K562 (cell line): ENCODE data around the gene MARCHF11. TPM values are rescaled to one million over a fixed set of nuclear protein-coding genes. Genes with fewer than 3 reads are reported as not detected.

ENCODE experiments used
- ATAC-seq: fragments of 200-7000 bp; cut with Tn5 transposase; 3 replicates; pipeline ENCODE4 v1.9.1; 2020; ENCODE audit warnings: moderate library complexity
- BruUV-seq: library from RNA; stranded (reverse); fragments of 400-500 nt; replicated peaks from 2 replicates; lab custom pipeline; 2021; lab: Mats Ljungman, UMichigan
- CTCF ChIA-PET: fragments of 300-600 bp; formaldehyde crosslinking; extraction: SDS; loops from one replicate; lab custom pipeline; 2021; ENCODE audit warnings: low intra/inter-chr PET ratio; lab: Yijun Ruan, JAX
- POLR2A ChIA-PET: fragments of 300-600, 350-650 bp; sonication (Branson Sonifier 250); formaldehyde crosslinking; extraction: SDS; loops from one replicate; lab custom pipeline; 2021; ENCODE audit warnings: antibody characterized with exemption, inconsistent platforms; lab: Yijun Ruan, JAX
- DNase-seq, 4 experiments: peaks; one replicate each; pipeline versions ENCODE4 v3.0.0 to v3.0.0-alpha.2; 2011 to 2018; ENCODE audit warnings: low spot score in 3 of 4, mixed read lengths in 3 of 4; ENCODE audit errors: extremely low read depth in 1 of 4
- FAIRE-seq: peaks from 2 replicates; lab custom pipeline; 2011; peaks lifted over from hg19 to GRCh38; lab: Jason Lieb, UNC
- H2AFZ ChIP-seq: 2 replicates; pipeline ENCODE4 v1.6.0; 2011; ENCODE audit warnings: low read depth, low read length, control low read depth, inconsistent platforms
- H3K27ac ChIP-seq: fragments of 200-600 bp; 3 replicates; pipeline ENCODE4 v1.8.0; 2011; ENCODE audit warnings: low read depth, mild to moderate bottlenecking, control low read depth, inconsistent platforms, low read length, moderate library complexity, mixed read lengths; ENCODE audit errors: extremely low read depth
- H3K27me3 ChIP-seq, 2 experiments: fragments of 300-600 bp in 1 of 2; 2 replicates in 1 of 2; 3 replicates in 1 of 2; pipeline versions ENCODE4 v1.6.0 to v1.8.0; 2011; ENCODE audit warnings: inconsistent platforms in 2 of 2, low read length in 2 of 2, mild to moderate bottlenecking in 1 of 2, mixed read lengths in 1 of 2, moderate library complexity in 1 of 2; ENCODE audit not compliant: control insufficient read depth in 2 of 2, insufficient read depth in 2 of 2
- H3K36me3 ChIP-seq: fragments of 300-600 bp; 3 replicates; pipeline ENCODE4 v1.8.0; 2011; ENCODE audit warnings: mild to moderate bottlenecking, low read length, inconsistent platforms; ENCODE audit not compliant: control insufficient read depth, insufficient read depth
- H3K4me1 ChIP-seq, 2 experiments: fragments of 200-600 bp in 1 of 2; replicated peaks in 1 of 2; 2 replicates in 1 of 2; 3 replicates in 1 of 2; pipeline versions ENCODE4 v1.5.1 to v1.8.0; 2011; ENCODE audit warnings: inconsistent platforms in 2 of 2, low read length in 2 of 2, mild to moderate bottlenecking in 1 of 2, mixed read lengths in 1 of 2, moderate library complexity in 1 of 2; ENCODE audit not compliant: control insufficient read depth in 2 of 2, insufficient read depth in 2 of 2
- H3K4me2 ChIP-seq: 2 replicates; pipeline ENCODE4 v1.6.1; 2011; ENCODE audit warnings: low read length, control low read depth, inconsistent platforms, mixed read lengths; ENCODE audit not compliant: insufficient read depth
- H3K4me3 ChIP-seq: fragments of 200-600 bp; sonication (generic), shearing (Covaris generic); 2 replicates; pipeline ENCODE4 v1.5.1; 2016; ENCODE audit warnings: control low read depth, inconsistent platforms
- H3K79me2 ChIP-seq: fragments of 200-600 bp; 3 replicates; pipeline ENCODE4 v1.8.0; 2011; ENCODE audit warnings: low read length, inconsistent platforms; ENCODE audit not compliant: control insufficient read depth, insufficient read depth
- H3K9ac ChIP-seq, 2 experiments: 2 replicates each; pipeline versions ENCODE4 v1.6.0 to v1.6.1; 2011; ENCODE audit warnings: low read depth in 2 of 2, low read length in 2 of 2, control low read depth in 1 of 2, inconsistent platforms in 1 of 2, mild to moderate bottlenecking in 1 of 2, mixed read lengths in 1 of 2; ENCODE audit not compliant: insufficient read depth in 1 of 2
- H3K9me1 ChIP-seq: one replicate; pipeline ENCODE4 v1.6.0; 2011; ENCODE audit warnings: inconsistent platforms, mild to moderate bottlenecking, low read length, moderate library complexity; ENCODE audit not compliant: control insufficient read depth, insufficient read depth
- H3K9me3 ChIP-seq: replicated peaks from 2 replicates; pipeline ENCODE4 v1.5.1; 2011; ENCODE audit warnings: low read depth, low read length, inconsistent platforms; ENCODE audit not compliant: control insufficient read depth, insufficient read depth
- H4K20me1 ChIP-seq: replicated peaks from 2 replicates; pipeline ENCODE4 v1.6.1; 2011; ENCODE audit warnings: low read length, inconsistent platforms, mixed read lengths; ENCODE audit not compliant: control insufficient read depth, insufficient read depth
- CHD7 ChIP-seq: fragments of 200-600 bp; sonication (generic); IDR thresholded peaks from one replicate; pipeline ENCODE4 v1.6.1; 2012; ENCODE audit warnings: mild to moderate bottlenecking, low read depth, low read length, inconsistent platforms
- GTF2F1 ChIP-seq: IDR thresholded peaks from 2 replicates; pipeline ENCODE4 v1.6.1; 2011; ENCODE audit warnings: low read depth, low read length, improper control_type of control experiment
- NEUROD1 ChIP-seq: fragments of 150-350 bp; IDR thresholded peaks from 2 replicates; pipeline ENCODE4 v1.6.1; 2014; ENCODE audit warnings: borderline replicate concordance, low read length, low read depth; ENCODE audit not compliant: partially characterized antibody
- NFATC3 ChIP-seq: fragments of 450-650 bp; IDR thresholded peaks from 2 replicates; pipeline ENCODE4 v1.6.1; 2017; ENCODE audit warnings: mild to moderate bottlenecking
- NR0B1 ChIP-seq: fragments of 450-650 bp; IDR thresholded peaks from one replicate; pipeline ENCODE4 v1.6.1; 2018; ENCODE audit warnings: mild to moderate bottlenecking, moderate library complexity; ENCODE audit not compliant: partially characterized antibody
- RBFOX2 ChIP-seq: fragments of 200-400 bp; formaldehyde crosslinking; IDR thresholded peaks from 2 replicates; pipeline ENCODE4 v1.6.1; 2017; ENCODE audit warnings: low read depth, mild to moderate bottlenecking, low read length, moderate library complexity
- SMAD1 ChIP-seq: fragments of 150-350 bp; IDR thresholded peaks from 2 replicates; pipeline ENCODE4 v1.6.1; 2014; ENCODE audit warnings: low read length, low read depth; ENCODE audit not compliant: partially characterized antibody
- ZBED1 ChIP-seq: IDR thresholded peaks from 2 replicates; pipeline ENCODE4 v1.6.1; 2014
- ZNF449 ChIP-seq: fragments of 250-450 bp; sonication (Bioruptor Pico); IDR thresholded peaks from 2 replicates; pipeline ENCODE4 v1.8.0; 2022; ENCODE audit warnings: moderate library complexity, mild to moderate bottlenecking, inconsistent platforms
- WGBS: fragments of 100-300 bp; shearing (Covaris generic); methylation state at CpG from one replicate; pipeline ENCODE4 v1.1.6; 2016; ENCODE audit warnings: low coverage, mixed read lengths; ENCODE audit not compliant: insufficient coverage; ENCODE audit errors: missing lambda C conversion rate; 5-methylcytosine and 5-hydroxymethylcytosine counted together
- in situ Hi-C: fragments of 300-500 bp; cut with MboI; formaldehyde crosslinking; loops from 4 replicates; pipeline ENCODE4 v1.15.0; 2018; ENCODE audit warnings: inconsistent platforms, mixed read lengths
- intact Hi-C: fragments of 100-400 bp; cut with micrococcal nuclease; formaldehyde crosslinking; loops from 2 replicates; pipeline ENCODE4 v1.14.2; 2022
- polyA plus RNA-seq, 8 experiments: library from polyadenylated mRNA; depleted of rRNA in 4 of 8; stranded (reverse) in 5 of 8; unstranded in 3 of 8; fragments of >200 nt; fragmentation: Nextera tagmentation in 2 of 8; fragmentation: Illumina TruSeq in 1 of 8; extraction: Ambion mirVana in 2 of 8; extraction: Trizol in 1 of 8; gene quantifications; 2 replicates each; pipeline versions ENCODE4 v1.2.1 to v1.2.3, GENCODE V29; 2011 to 2014; ENCODE audit warnings: inconsistent platforms in 1 of 8, missing spikeins in 1 of 8
- total RNA-seq, 7 experiments: library from RNA; depleted of rRNA in 6 of 7; stranded (reverse); fragments of >200 nt in 6 of 7; fragmentation: Illumina TruSeq in 2 of 7; extraction: Trizol in 2 of 7; gene quantifications; 2 replicates each; pipeline versions ENCODE4 v1.2.1 to v1.2.3, GENCODE V29; 2011 to 2021; ENCODE audit warnings: low replicate concordance in 1 of 7

The MARCHF11 gene
- total and polyA plus RNA-seq, 9 of the 15 experiments (the other 6 are each of a cell fraction or from before 2014, with no cell fraction given) = not detected

GRCh38 chr5:16119790-16120189 lies 59.8 kb downstream of the MARCHF11 start:
- CTCF ChIA-PET = no interaction called here
- no peak for FAIRE-seq
- POLR2A ChIA-PET = no interaction called here
- no TSS peak for BruUV-seq
- Histone ChIP-seq H3K79me2 (no peaks in the 10 kb centered on the region), H3K27ac (no peak overlapping the region), H3K36me3 (no peaks in the 10 kb centered on the region), H4K20me1 (no peaks in the 10 kb centered on the region), H3K9me3 (no peaks in the 10 kb centered on the region), H3K27me3 (no peaks in the 10 kb centered on the region), H3K4me3 (no peak overlapping the region), H3K9me1 (no peaks in the 10 kb centered on the region), H3K4me2 (no peak overlapping the region), H2AFZ (no peak overlapping the region), H3K9ac (no peak overlapping the region), H3K4me1 (no peaks in the 10 kb centered on the region)
- in situ Hi-C loops (no loop called here), intact Hi-C loops (no loop called here)
- no peak for ATAC-seq
- WGBS = 6% methylated on average over 4 of the region's 4 CpGs
- no peak for DNase-seq
- TF ChIP-seq NR0B1 (no peak), NFATC3 (no peak), ZNF449 (CRISPR knock-in tag) (no peak), GTF2F1 (no peak), RBFOX2 (no peak), SMAD1 (no peak), CHD7 (no peak), NEUROD1 (no peak), ZBED1 (no peak)
